Calu3 (cell line): Measurements from ENCODE around the gene GLI3. TPM values are rescaled to one million over a fixed set of nuclear protein-coding genes. Genes with fewer than 3 reads are reported as not detected.

Source experiments
- BruUV-seq: library from RNA; stranded (reverse); fragments of 400-500 nt; replicated peaks from 2 replicates; lab custom pipeline; 2021; lab: Mats Ljungman, UMichigan
- CTCF ChIA-PET: fragments of 300-600 bp; sonication (Branson Sonifier 250); formaldehyde crosslinking; loops from one replicate; lab custom pipeline; 2022; ENCODE audit warnings: antibody characterized with exemption; lab: Charles Lee
- DNase-seq: peaks from one replicate; pipeline ENCODE4 v3.0.0; 2022
- H3K27ac Mint-ChIP-seq: one replicate; pipeline ENCODE4 v1.8.0; 2022; ENCODE audit warnings: mixed read lengths; ENCODE audit not compliant: unreplicated experiment
- H3K27me3 Mint-ChIP-seq: one replicate; pipeline ENCODE4 v1.8.0; 2022; ENCODE audit warnings: mixed read lengths; ENCODE audit not compliant: unreplicated experiment
- H3K36me3 Mint-ChIP-seq: one replicate; pipeline ENCODE4 v1.8.0; 2022; ENCODE audit warnings: mild to moderate bottlenecking, moderate library complexity, mixed read lengths; ENCODE audit not compliant: insufficient read depth, unreplicated experiment
- H3K4me1 Mint-ChIP-seq: one replicate; pipeline ENCODE4 v1.8.0; 2022; ENCODE audit warnings: mild to moderate bottlenecking, low read depth, mixed read lengths; ENCODE audit not compliant: unreplicated experiment
- H3K4me3 Mint-ChIP-seq: one replicate; pipeline ENCODE4 v1.8.0; 2022; ENCODE audit warnings: mild to moderate bottlenecking, low read depth, moderate library complexity, mixed read lengths; ENCODE audit not compliant: unreplicated experiment
- H3K9me3 Mint-ChIP-seq: one replicate; pipeline ENCODE4 v1.8.0; 2022; ENCODE audit warnings: low read depth, mixed read lengths; ENCODE audit not compliant: unreplicated experiment
- intact Hi-C: fragments of 100-400 bp; cut with micrococcal nuclease; formaldehyde crosslinking; loops from one replicate; pipeline ENCODE4 v1.10.0; 2022; ENCODE audit not compliant: unreplicated experiment
- total RNA-seq: library from RNA; stranded (reverse); gene quantifications from 2 replicates; pipeline ENCODE4 v1.2.3, GENCODE V29; 2022
- TF ChIP-seq, protein P1 (sequence below): fragments of 200-600 bp; IDR thresholded peaks from one replicate; pipeline ENCODE4 v1.8.0; 2022; ENCODE audit warnings: antibody characterized with exemption; ENCODE audit not compliant: unreplicated experiment

GLI3 gene
- total RNA-seq, 1 experiment from 2014 or later = not detected

DNA sequence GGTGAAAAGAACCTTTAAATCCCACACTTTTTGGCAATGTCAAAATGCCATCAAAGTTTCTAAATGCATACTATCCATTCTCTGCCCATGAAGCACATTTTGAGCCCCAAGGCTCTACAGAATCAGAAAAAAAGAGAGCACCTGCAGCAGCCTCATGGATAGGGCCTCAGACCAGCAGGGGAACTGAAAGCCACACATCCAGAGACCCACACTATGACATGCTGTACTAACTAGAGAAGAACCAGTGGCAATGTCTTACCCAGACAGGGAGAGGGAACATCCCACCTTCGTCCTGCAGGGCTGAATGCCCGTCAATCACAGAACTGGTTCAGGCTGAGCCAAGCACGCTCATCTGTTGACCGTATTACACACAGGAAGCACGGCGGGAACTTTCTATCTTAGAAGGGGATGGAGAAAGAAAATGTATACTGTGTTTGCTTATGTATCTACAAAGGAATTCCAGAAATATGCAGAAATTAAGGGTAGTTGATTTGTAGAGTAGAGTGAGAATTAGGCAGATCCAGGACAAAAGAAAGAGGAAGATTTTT is 237.2 kb downstream of the GLI3 start:
- BruUV-seq = no TSS peak
- CTCF ChIA-PET = no interaction called here
- TF ChIP-seq, protein P1, sequence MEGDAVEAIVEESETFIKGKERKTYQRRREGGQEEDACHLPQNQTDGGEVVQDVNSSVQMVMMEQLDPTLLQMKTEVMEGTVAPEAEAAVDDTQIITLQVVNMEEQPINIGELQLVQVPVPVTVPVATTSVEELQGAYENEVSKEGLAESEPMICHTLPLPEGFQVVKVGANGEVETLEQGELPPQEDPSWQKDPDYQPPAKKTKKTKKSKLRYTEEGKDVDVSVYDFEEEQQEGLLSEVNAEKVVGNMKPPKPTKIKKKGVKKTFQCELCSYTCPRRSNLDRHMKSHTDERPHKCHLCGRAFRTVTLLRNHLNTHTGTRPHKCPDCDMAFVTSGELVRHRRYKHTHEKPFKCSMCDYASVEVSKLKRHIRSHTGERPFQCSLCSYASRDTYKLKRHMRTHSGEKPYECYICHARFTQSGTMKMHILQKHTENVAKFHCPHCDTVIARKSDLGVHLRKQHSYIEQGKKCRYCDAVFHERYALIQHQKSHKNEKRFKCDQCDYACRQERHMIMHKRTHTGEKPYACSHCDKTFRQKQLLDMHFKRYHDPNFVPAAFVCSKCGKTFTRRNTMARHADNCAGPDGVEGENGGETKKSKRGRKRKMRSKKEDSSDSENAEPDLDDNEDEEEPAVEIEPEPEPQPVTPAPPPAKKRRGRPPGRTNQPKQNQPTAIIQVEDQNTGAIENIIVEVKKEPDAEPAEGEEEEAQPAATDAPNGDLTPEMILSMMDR = no peak
- no peak overlapping the region for H3K4me3 Mint-ChIP-seq
- intact Hi-C loops = no loop called here
- no peaks in the 10 kb centered on the region for H3K4me1 Mint-ChIP-seq
- no peaks in the 10 kb centered on the region for H3K9me3 Mint-ChIP-seq
- no peak overlapping the region for H3K27ac Mint-ChIP-seq
- H3K27me3 Mint-ChIP-seq = no peaks in the 10 kb centered on the region
- no peak for DNase-seq
- no peaks in the 10 kb centered on the region for H3K36me3 Mint-ChIP-seq

DNA sequence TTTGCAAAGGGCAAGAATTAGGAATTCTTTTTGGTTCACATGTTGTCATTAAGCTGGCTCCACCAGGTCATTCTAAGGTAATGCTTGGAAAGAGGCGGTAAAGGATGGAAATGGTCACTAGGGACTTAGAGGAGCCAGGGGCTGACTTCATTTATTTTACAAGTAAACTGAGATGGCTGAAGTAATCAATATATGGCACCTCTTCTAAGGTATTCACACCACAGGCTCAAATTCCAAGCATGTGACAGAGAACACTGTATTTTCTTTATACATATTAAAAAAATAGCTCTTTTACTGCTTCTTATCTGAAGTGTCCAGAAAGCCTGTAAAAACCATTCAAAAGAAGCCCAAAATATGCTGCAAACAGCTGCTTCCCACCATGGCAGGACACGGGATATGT is 239.0 kb downstream of the GLI3 start:
- CTCF ChIA-PET = no interaction called here
- H3K27me3 Mint-ChIP-seq = peaks cover 5% of the 10 kb centered on the region
- no TSS peak for BruUV-seq
- no peak for DNase-seq
- no peak overlapping the region for H3K27ac Mint-ChIP-seq
- no peak overlapping the region for H3K4me3 Mint-ChIP-seq
- TF ChIP-seq, protein P1 = no peak
- H3K36me3 Mint-ChIP-seq = no peaks in the 10 kb centered on the region
- intact Hi-C loops = no loop called here
- no peaks in the 10 kb centered on the region for H3K9me3 Mint-ChIP-seq
- no peaks in the 10 kb centered on the region for H3K4me1 Mint-ChIP-seq

DNA sequence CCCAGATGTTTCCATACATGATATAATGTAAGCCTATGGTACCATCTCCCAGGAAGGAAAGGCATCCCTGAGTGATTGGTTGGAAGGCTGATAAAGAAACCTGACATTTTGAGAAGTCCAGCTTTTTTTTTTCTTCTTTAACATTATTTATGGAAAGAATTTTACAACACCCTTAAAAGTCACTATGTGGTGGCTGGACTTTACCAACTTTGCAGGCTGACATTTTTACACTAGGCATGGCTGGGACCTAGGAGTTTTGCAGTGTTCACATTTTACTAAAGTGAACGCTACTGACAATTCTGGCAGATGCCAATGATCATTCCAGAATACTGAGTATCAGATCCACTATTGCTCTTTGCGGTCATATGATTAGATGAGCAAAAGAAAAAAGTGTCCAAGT is 239.9 kb downstream of the GLI3 start:
- no peaks in the 10 kb centered on the region for H3K9me3 Mint-ChIP-seq
- DNase-seq = no peak
- intact Hi-C loops = no loop called here
- BruUV-seq = no TSS peak
- H3K4me1 Mint-ChIP-seq = no peaks in the 10 kb centered on the region
- no peak overlapping the region for H3K4me3 Mint-ChIP-seq
- H3K27ac Mint-ChIP-seq = no peak overlapping the region
- CTCF ChIA-PET = interaction anchor here (1.0 kb wide), 1 partner anchor 31 kb away, joined by 4 read pairs; no protein-coding TSS in a partner anchor
- no peaks in the 10 kb centered on the region for H3K36me3 Mint-ChIP-seq
- H3K27me3 Mint-ChIP-seq = peaks cover 14% of the 10 kb centered on the region
- TF ChIP-seq, protein P1 = no peak

DNA sequence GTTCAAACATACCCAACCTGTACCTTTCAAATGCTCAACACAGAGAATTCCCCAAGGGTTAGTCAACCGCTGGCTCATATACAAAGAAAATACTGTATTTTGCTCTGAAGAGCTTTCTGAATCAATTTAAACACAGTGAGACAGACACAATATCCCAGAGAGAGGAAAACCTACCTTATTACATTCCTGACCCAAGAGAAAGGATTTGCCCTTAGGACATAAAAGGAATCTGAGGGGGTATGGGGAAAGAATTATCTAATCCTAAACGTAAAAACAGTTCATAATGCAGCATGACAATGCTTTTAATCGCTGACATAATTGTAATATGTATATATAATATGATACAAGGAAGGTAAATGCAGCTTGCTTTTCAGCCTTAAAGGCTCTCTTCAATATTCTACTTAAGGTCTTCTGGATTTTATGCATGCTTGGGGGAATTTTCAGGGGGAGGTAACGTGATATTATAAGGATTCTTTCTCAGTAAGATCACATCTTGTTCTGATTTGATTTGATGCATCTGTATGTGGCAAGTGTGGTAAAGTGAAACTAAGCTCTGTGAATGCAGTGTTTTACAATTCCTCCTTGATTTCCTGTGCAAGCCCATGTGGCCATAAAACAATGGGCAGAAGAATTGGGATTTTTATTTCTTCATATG is 240.5 kb downstream of the GLI3 start:
- Mint-ChIP-seq H3K27ac (no peak overlapping the region), H3K4me1 (no peaks in the 10 kb centered on the region), H3K9me3 (no peaks in the 10 kb centered on the region), H3K27me3 (peaks cover 20% of the 10 kb centered on the region), H3K36me3 (no peaks in the 10 kb centered on the region), H3K4me3 (no peak overlapping the region)
- no TSS peak for BruUV-seq
- CTCF ChIA-PET = interaction anchor here (1.0 kb wide), 1 partner anchor 31 kb away, joined by 4 read pairs; no protein-coding TSS in a partner anchor
- TF ChIP-seq, protein P1 = no peak
- intact Hi-C loops = no loop called here
- no peak for DNase-seq
